GM18951 (cell line): ENCODE results near the gene SLC25A21.

Source experiments
- POLR2A ChIP-seq: IDR thresholded peaks from 4 replicates; pipeline ENCODE4 v1.6.1; 2011; ENCODE audit warnings: mild to moderate bottlenecking; ENCODE audit not compliant: insufficient read length, insufficient read depth; ENCODE audit errors: extremely low read depth
- in situ Hi-C: fragments of 300-500 bp; cut with MboI; formaldehyde crosslinking; loops from one replicate; pipeline ENCODE4 v1.12.0; 2022; ENCODE audit warnings: low sequenced_read_pairs, mixed read lengths, inconsistent platforms; ENCODE audit not compliant: unreplicated experiment

Gene SLC25A21

GRCh38 chr14:36976571-36977023, 195.8 kb downstream of the SLC25A21 start:
- in situ Hi-C loops: no loop called here
- TF ChIP-seq POLR2A: no peak

GRCh38 chr14:36975834-36976233, 196.6 kb downstream of the SLC25A21 start:
- in situ Hi-C loops: no loop called here
- TF ChIP-seq POLR2A: no peak

GRCh38 chr14:36974985-36975384, 197.4 kb downstream of the SLC25A21 start:
- in situ Hi-C loops: no loop called here

GRCh38 chr14:36973806-36974442, 198.5 kb downstream of the SLC25A21 start:
- in situ Hi-C loops: no loop called here
- TF ChIP-seq POLR2A: no peak

More at GRCh38 chr14:36974985-36975384, 197.4 kb downstream of the SLC25A21 start:
- TF ChIP-seq POLR2A: no peak

GRCh38 chr14:36971263-36971855, 201.0 kb downstream of the SLC25A21 start:
- TF ChIP-seq POLR2A: no peak
- in situ Hi-C loops: no loop called here

GRCh38 chr14:36967892-36968555, 204.4 kb downstream of the SLC25A21 start:
- TF ChIP-seq POLR2A: no peak
- in situ Hi-C loops: no loop called here

GRCh38 chr14:36955967-36956366, 216.4 kb downstream of the SLC25A21 start:
- in situ Hi-C loops: no loop called here
- no peak for TF ChIP-seq POLR2A

GRCh38 chr14:36955376-36955775, 217.0 kb downstream of the SLC25A21 start:
- TF ChIP-seq POLR2A: no peak
- in situ Hi-C loops: no loop called here

GRCh38 chr14:36952689-36953088, 219.7 kb downstream of the SLC25A21 start:
- no peak for TF ChIP-seq POLR2A
- in situ Hi-C loops: no loop called here

GRCh38 chr14:36951380-36951911, 221.0 kb downstream of the SLC25A21 start:
- no peak for TF ChIP-seq POLR2A
- in situ Hi-C loops: no loop called here

GRCh38 chr14:36950812-36951211, 221.6 kb downstream of the SLC25A21 start:
- no peak for TF ChIP-seq POLR2A
- in situ Hi-C loops: no loop called here

- no peak for TF ChIP-seq POLR2A
- in situ Hi-C loops: no loop called here
These were observed 223.0 kb downstream of the SLC25A21 start for GRCh38 chr14:36949371-36949770.

- TF ChIP-seq POLR2A: no peak
- in situ Hi-C loops: no loop called here
These were observed 224.1 kb downstream of the SLC25A21 start for GRCh38 chr14:36948157-36948859.
